Cardiac septum (tissue), 1 donor: Measurements from ENCODE around the gene RAB25. TPM values are rescaled to one million over a fixed set of nuclear protein-coding genes. Genes with fewer than 3 reads are reported as not detected.
"Not testable (repeated sequence)": the region's sequence is repeated elsewhere in the genome, so short reads cannot be mapped to it uniquely, and the experiment has no call there.

Experiments used
- DNase-seq: peaks from one replicate; pipeline ENCODE4 v3.0.0-alpha.2; 2020; ENCODE audit warnings: low spot score
- intact Hi-C: fragments of 100-400 bp; cut with DNase I; formaldehyde crosslinking; loops from one replicate; pipeline ENCODE4 v1.14.0; 2022
- total RNA-seq: library from RNA; stranded (reverse); fragmentation: NEBNext Ultra II Directional; extraction: Animal tissue kit (Norgen Biotek cat#: 25700); gene quantifications from one replicate; pipeline ENCODE4 v1.2.1, GENCODE V29; 2021
- donor health status: DM: no; HTN: no; CAD: no.

Gene RAB25
- total RNA-seq, 1 donor from 2014 or later, result not detected

GRCh38 chr1:156111355-156111962 lies 50.5 kb downstream of the RAB25 start:
- DNase-seq, result no peak
- intact Hi-C loops, result loop anchor here (5.0 kb wide), 1 partner anchor 134 kb away; the partner anchor contains the start of gene ARHGEF2

GRCh38 chr1:156112276-156113137 lies 51.5 kb downstream of the RAB25 start:
- intact Hi-C loops, result loop anchor here (5.0 kb wide), 1 partner anchor 135 kb away; the partner anchor contains the start of gene ARHGEF2
- no peak for DNase-seq

GRCh38 chr1:156113282-156113950 lies 52.5 kb downstream of the RAB25 start:
- intact Hi-C loops, result loop anchor here (5.0 kb wide), 1 partner anchor 136 kb away; the partner anchor contains the start of gene ARHGEF2
- DNase-seq, result no peak

- intact Hi-C loops, result loop anchor here (1.0 to 5.0 kb wide), 3 partner anchors 8 to 137 kb away; partner anchors contain the start of gene ARHGEF2
- DNase-seq, result peak; percentile 95
Measured at GRCh38 chr1:156114101-156114918, 53.4 kb downstream of the RAB25 start, which contains the start of gene LMNA. Gene LMNA, plus strand, starts transcription at chr1:156114711. Its CDS starts 208 bp downstream, at chr1:156114919.

- intact Hi-C loops, result loop anchor here (1.0 to 5.0 kb wide), 3 partner anchors 9 to 138 kb away; partner anchors contain the start of gene ARHGEF2
- DNase-seq, result no peak
Measured at GRCh38 chr1:156114919-156115513, 54.1 kb downstream of the RAB25 start.

GRCh38 chr1:156115514-156116374 lies 54.8 kb downstream of the RAB25 start:
- DNase-seq, result no peak
- intact Hi-C loops, result loop anchor here (2.0 kb wide), 1 partner anchor 13 kb away; no protein-coding TSS in a partner anchor

- intact Hi-C loops, DNase-seq: not testable (repeated sequence)
Measured at GRCh38 chr1:156116731-156117130, 55.8 kb downstream of the RAB25 start.

- intact Hi-C loops, result no loop called here
- no peak for DNase-seq
Measured at GRCh38 chr1:156117414-156118176, 56.6 kb downstream of the RAB25 start.

GRCh38 chr1:156118177-156118868 lies 57.4 kb downstream of the RAB25 start:
- intact Hi-C loops, result no loop called here
- no peak for DNase-seq

GRCh38 chr1:156119503-156120209 lies 58.7 kb downstream of the RAB25 start:
- DNase-seq, result no peak
- intact Hi-C loops, result loop anchor here (5.0 to 10.0 kb wide), 2 partner anchors 388 to 545 kb away; no protein-coding TSS in a partner anchor

Other genes with a start within 250 kb of the RAB25 start
- 29.5 TPM for gene GON4L, start 203.9 kb upstream of the RAB25 start, total RNA-seq
- gene SYT11, start 201.6 kb upstream of the RAB25 start, total RNA-seq, result 24.4 TPM
- gene RIT1, start 149.8 kb upstream of the RAB25 start, total RNA-seq, result 26.2 TPM
- 26.8 TPM for gene KHDC4, start 126.7 kb upstream of the RAB25 start, total RNA-seq
- not detected for gene RXFP4, start 119.5 kb upstream of the RAB25 start, total RNA-seq
- gene ARHGEF2, start 82.6 kb upstream of the RAB25 start, total RNA-seq, result 95.9 TPM
- gene SSR2, start 40.2 kb upstream of the RAB25 start, total RNA-seq, result 81.2 TPM
- gene UBQLN4, start 7.4 kb upstream of the RAB25 start, total RNA-seq, result 26.3 TPM
- 49.8 TPM for gene LAMTOR2, start 6.4 kb upstream of the RAB25 start, total RNA-seq
- gene MEX3A, start 21.3 kb downstream of the RAB25 start, total RNA-seq, result 0.24 TPM
- gene LMNA, start 53.6 kb downstream of the RAB25 start, total RNA-seq, result 298 TPM
- 2.7 TPM for gene SEMA4A, start 92.4 kb downstream of the RAB25 start, total RNA-seq
- 15.4 TPM for gene SLC25A44, start 132.9 kb downstream of the RAB25 start, total RNA-seq
- 54.3 TPM for gene PMF1, start 151.8 kb downstream of the RAB25 start, total RNA-seq
- 0.78 TPM for gene BGLAP, start 181.0 kb downstream of the RAB25 start, total RNA-seq
- 2.6 TPM for gene PAQR6, start 186.9 kb downstream of the RAB25 start, total RNA-seq
- 112 TPM for gene SMG5, start 221.7 kb downstream of the RAB25 start, total RNA-seq
- 2.2 TPM for gene TMEM79, start 223.2 kb downstream of the RAB25 start, total RNA-seq
- gene GLMP, start 234.5 kb downstream of the RAB25 start, total RNA-seq, result 15.2 TPM
- not detected for gene VHLL, start 238.1 kb downstream of the RAB25 start, total RNA-seq